Parathyroid adenoma (tissue), 2 donors: Measurements from ENCODE around the gene DPYSL5.

Experiments used
- H2AFZ ChIP-seq: fragments of 300-600 bp; sonication (generic); one replicate; pipeline ENCODE4 v1.7.0; 2017; ENCODE audit warnings: antibody characterized with exemption, mild to moderate bottlenecking
- H3K27ac ChIP-seq: fragments of 300-600 bp; sonication (generic); one replicate; pipeline ENCODE4 v1.7.0; 2017
- H3K27me3 ChIP-seq: fragments of 300-600 bp; sonication (generic); one replicate; pipeline ENCODE4 v1.7.0; 2017; ENCODE audit warnings: low read length; ENCODE audit not compliant: control insufficient read depth, insufficient read depth
- H3K36me3 ChIP-seq: fragments of 300-600 bp; sonication (generic); one replicate; pipeline ENCODE4 v1.7.0; 2017; ENCODE audit warnings: low read length; ENCODE audit not compliant: control insufficient read depth, insufficient read depth
- H3K4me1 ChIP-seq: fragments of 300-600 bp; sonication (generic); one replicate; pipeline ENCODE4 v1.7.0; 2017; ENCODE audit warnings: control low read depth
- H3K4me2 ChIP-seq: fragments of 300-600 bp; sonication (generic); one replicate; pipeline ENCODE4 v1.7.0; 2017; ENCODE audit warnings: low read length
- H3K4me3 ChIP-seq: fragments of 300-600 bp; sonication (generic); one replicate; pipeline ENCODE4 v1.7.0; 2017; ENCODE audit warnings: low read depth, low read length
- H3K79me2 ChIP-seq: fragments of 300-600 bp; sonication (generic); one replicate; pipeline ENCODE4 v1.7.0; 2017; ENCODE audit warnings: control low read depth
- H3K9ac ChIP-seq: fragments of 300-600 bp; sonication (generic); one replicate; pipeline ENCODE4 v1.7.0; 2017; ENCODE audit warnings: mild to moderate bottlenecking
- H3K9me3 ChIP-seq: fragments of 300-600 bp; sonication (generic); one replicate; pipeline ENCODE4 v1.7.0; 2017; ENCODE audit warnings: low read length; ENCODE audit not compliant: control insufficient read depth
- TF ChIP-seq, protein P1 (sequence below): fragments of 300-600 bp; sonication (generic); IDR thresholded peaks from one replicate; pipeline ENCODE4 v1.7.0; 2017; ENCODE audit warnings: antibody characterized with exemption, mild to moderate bottlenecking
- donor health status: primary hyperparathyroidism.

The DPYSL5 gene

GRCh38 chr2:26886736-26887135 is 38.8 kb downstream of the DPYSL5 start:
- no peak overlapping the region for H3K4me2 ChIP-seq
- TF ChIP-seq, protein P1, sequence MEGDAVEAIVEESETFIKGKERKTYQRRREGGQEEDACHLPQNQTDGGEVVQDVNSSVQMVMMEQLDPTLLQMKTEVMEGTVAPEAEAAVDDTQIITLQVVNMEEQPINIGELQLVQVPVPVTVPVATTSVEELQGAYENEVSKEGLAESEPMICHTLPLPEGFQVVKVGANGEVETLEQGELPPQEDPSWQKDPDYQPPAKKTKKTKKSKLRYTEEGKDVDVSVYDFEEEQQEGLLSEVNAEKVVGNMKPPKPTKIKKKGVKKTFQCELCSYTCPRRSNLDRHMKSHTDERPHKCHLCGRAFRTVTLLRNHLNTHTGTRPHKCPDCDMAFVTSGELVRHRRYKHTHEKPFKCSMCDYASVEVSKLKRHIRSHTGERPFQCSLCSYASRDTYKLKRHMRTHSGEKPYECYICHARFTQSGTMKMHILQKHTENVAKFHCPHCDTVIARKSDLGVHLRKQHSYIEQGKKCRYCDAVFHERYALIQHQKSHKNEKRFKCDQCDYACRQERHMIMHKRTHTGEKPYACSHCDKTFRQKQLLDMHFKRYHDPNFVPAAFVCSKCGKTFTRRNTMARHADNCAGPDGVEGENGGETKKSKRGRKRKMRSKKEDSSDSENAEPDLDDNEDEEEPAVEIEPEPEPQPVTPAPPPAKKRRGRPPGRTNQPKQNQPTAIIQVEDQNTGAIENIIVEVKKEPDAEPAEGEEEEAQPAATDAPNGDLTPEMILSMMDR, result no peak
- no peak overlapping the region for H3K4me3 ChIP-seq
- no peak overlapping the region for H3K27ac ChIP-seq
- H3K9ac ChIP-seq, result no peak overlapping the region
- H3K79me2 ChIP-seq, result no peaks in the 10 kb centered on the region
- H3K9me3 ChIP-seq, result no peaks in the 10 kb centered on the region
- no peaks in the 10 kb centered on the region for H3K4me1 ChIP-seq
- H3K27me3 ChIP-seq, result no peaks in the 10 kb centered on the region
- H2AFZ ChIP-seq, result peak overlapping the region; percentile 20
- no peaks in the 10 kb centered on the region for H3K36me3 ChIP-seq

DNA sequence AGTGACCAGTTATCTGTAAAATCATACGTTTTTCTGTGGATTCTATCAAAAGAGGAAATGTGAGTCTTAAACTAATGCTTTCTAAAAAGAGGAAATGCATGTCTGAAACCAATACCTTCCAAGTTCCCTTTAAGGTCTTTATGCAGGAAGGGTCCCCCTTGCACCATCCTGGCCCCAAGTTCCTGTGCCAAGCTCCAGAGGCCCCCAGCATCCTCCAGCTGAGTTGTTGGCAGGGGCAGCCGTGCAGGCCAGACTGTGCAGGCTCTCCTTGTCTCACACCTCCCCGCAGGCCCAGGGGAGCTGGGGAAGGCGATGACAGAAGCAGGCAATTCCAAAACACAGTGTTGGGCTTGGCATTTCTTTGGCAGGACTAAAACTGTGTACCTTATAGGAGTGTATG is 39.2 kb downstream of the DPYSL5 start:
- Histone ChIP-seq H3K4me2 (no peak overlapping the region), H3K4me3 (no peak overlapping the region), H3K79me2 (no peaks in the 10 kb centered on the region), H3K27ac (no peak overlapping the region), H3K27me3 (no peaks in the 10 kb centered on the region), H3K4me1 (no peaks in the 10 kb centered on the region), H3K36me3 (no peaks in the 10 kb centered on the region), H3K9ac (no peak overlapping the region), H2AFZ (no peak overlapping the region), H3K9me3 (no peaks in the 10 kb centered on the region)
- TF ChIP-seq, protein P1, result no peak

DNA sequence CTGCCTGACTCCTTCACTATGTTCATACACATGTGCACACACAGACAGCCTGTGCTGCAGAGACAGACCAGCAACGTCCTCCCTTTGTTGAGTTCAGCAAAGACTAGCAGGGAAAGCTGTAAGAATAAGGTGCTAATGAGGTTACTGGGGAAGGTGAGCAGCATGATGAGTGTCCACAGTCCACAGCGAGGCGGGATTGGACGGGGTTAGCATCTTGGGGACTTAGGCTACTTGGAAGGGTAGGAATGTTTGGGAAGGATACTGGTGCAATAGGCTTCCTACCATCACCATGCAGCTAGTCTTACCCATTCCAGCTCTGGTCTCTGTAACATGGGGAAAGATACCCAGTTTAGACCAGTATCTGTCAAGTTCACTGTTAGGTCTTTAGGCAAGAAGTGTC is 41.9 kb downstream of the DPYSL5 start:
- no peaks in the 10 kb centered on the region for H3K79me2 ChIP-seq
- H2AFZ ChIP-seq, result no peak overlapping the region
- H3K4me1 ChIP-seq, result no peaks in the 10 kb centered on the region
- no peak overlapping the region for H3K27ac ChIP-seq
- TF ChIP-seq, protein P1, result no peak
- H3K4me3 ChIP-seq, result no peak overlapping the region
- H3K4me2 ChIP-seq, result no peak overlapping the region
- no peaks in the 10 kb centered on the region for H3K27me3 ChIP-seq
- H3K36me3 ChIP-seq, result no peaks in the 10 kb centered on the region
- H3K9ac ChIP-seq, result no peak overlapping the region
- H3K9me3 ChIP-seq, result no peaks in the 10 kb centered on the region

DNA sequence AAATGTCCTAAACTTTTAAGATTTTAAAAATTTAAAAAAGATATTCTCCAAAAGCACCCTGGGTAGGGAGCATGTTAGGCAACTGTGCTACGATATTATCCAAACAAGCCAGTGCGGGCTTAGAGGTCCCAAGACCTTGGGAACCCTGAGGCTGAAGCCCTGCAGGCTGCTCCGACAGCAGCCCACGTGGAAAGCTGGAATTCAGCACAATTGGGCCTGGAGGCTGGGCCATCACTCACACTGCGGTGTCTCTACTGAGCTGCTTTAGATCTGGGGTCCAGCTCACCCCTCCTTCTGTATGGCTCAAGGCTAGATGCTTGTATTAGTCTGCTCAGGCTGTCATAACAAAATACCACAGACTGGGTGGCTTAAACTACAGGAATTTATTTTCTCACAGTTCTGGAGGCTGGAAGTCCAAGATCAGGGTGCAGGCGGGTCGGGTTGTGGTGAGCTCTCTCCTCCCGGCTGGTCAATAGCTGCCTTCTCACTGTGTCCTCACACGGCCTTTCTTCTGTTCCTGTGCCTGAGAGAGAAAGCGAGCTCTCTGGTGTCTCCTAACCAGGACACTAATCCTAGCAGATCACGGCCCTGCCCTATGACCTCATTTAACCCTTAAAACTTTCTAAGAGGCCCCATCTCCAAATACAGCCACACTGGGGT is 42.5 kb downstream of the DPYSL5 start:
- Histone ChIP-seq H3K4me2 (no peak overlapping the region), H3K27ac (no peak overlapping the region), H3K9ac (no peak overlapping the region), H3K27me3 (no peaks in the 10 kb centered on the region), H3K36me3 (no peaks in the 10 kb centered on the region), H2AFZ (no peak overlapping the region), H3K79me2 (no peaks in the 10 kb centered on the region), H3K4me3 (no peak overlapping the region), H3K4me1 (no peaks in the 10 kb centered on the region), H3K9me3 (no peaks in the 10 kb centered on the region)
- TF ChIP-seq, protein P1, result no peak

GRCh38 chr2:26892133-26892532 is 44.2 kb downstream of the DPYSL5 start:
- no peak overlapping the region for H3K4me3 ChIP-seq
- H2AFZ ChIP-seq, result no peak overlapping the region
- no peaks in the 10 kb centered on the region for H3K9me3 ChIP-seq
- H3K27me3 ChIP-seq, result no peaks in the 10 kb centered on the region
- H3K4me2 ChIP-seq, result no peak overlapping the region
- no peaks in the 10 kb centered on the region for H3K36me3 ChIP-seq
- no peaks in the 10 kb centered on the region for H3K79me2 ChIP-seq
- no peak overlapping the region for H3K27ac ChIP-seq
- TF ChIP-seq, protein P1, result no peak
- no peak overlapping the region for H3K9ac ChIP-seq
- H3K4me1 ChIP-seq, result no peaks in the 10 kb centered on the region
